SKM-1 (cell line): ENCODE results near the gene WSB2.
"Not testable (repeated sequence)": the region's sequence is repeated elsewhere in the genome, so short reads cannot be mapped to it uniquely, and the experiment has no call there.

Experiments used
- DNase-seq: peaks from one replicate; lab custom pipeline; 2025; ENCODE audit not compliant: unreplicated experiment; lab: John Stamatoyannopoulos, UW

Gene WSB2

DNA sequence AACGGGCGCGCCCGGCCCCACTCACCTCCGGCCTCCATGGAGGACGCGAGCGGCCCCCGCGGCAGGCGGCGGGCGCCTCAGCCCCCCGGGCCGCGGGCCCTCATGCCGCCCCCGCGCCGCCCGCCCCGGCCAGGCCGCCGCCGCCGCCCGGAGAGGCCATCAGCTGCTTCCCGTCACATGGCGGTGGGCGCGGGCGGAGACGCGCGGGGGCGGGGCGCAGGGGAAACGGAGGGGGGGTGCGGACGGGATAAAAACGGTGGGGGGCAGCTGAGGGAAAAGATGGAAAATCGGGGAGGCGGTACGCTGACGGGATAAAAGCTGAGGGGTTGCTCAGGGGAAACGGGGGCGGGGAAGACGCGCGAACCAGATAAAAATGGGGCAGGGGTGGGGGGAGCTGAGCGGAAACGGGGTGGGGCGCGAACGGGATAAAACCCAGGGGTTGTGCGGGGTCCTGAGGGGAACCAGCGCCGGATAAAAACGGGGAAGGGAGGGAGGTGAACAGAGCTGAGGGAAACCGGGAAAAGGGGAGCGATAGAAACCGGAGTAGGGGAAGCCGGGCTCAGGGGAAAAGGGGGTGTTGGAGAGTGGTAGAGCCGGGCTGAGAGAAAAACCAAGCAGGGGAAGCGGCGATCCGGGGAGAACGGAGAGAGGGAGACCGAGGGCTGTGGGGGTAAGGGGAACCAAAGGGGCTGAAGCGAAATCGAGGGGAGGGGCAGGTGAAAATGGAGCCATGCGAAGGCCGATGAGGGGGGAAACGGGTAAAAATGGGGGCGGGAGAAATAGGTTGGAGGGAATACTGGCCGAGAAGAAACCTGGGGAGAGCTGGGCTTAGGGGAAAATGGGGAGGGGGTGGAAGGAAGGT is at the start of gene WSB2:
Gene WSB2, minus strand, starts transcription at position 169 of the 862 bp plus-strand sequence. Its CDS starts 131 bp downstream, at position 38.
- DNase-seq = no peak

DNA sequence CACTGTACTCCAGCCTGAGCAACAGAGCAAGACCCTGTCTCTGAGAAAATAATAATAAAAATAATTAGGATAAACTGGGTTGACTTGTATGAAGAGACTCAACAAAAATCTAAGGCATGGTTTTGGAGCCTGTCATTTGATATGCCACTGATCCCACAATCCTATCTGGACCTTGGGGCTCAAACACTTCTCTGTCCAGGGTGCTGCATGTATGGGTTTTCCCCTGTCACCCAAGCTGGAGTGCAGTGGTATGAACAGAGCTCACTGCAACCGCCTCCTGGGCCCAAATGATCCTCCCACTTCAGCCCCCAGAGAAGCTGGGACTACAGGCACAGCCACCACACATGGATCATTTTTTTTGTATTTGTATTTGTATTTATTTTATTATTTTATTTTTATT is 48.1 kb upstream of the WSB2 start:
- DNase-seq = no peak

DNA sequence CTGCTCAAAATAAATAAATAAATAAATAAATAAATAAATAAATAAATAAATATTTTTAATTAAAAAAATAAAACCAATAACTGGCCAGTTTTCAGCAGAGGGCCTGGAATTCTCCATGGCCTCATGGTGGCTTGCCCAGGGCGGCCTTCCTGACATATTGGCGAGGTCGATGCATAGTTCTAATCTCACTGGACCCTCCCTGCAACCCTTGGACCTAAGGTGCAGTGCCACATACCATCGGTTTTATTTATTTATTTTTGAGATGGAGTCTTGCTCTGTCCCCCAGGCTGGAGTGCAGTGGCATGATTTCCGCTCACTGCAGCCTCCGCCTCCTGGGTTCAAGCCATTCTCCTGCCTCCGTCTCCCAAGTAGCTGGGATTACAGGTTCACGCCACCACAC is 46.7 kb upstream of the WSB2 start:
- no peak for DNase-seq

- DNase-seq = no peak
These were observed 46.0 kb upstream of the WSB2 start for GRCh38 chr12:118107011-118107410.

DNA sequence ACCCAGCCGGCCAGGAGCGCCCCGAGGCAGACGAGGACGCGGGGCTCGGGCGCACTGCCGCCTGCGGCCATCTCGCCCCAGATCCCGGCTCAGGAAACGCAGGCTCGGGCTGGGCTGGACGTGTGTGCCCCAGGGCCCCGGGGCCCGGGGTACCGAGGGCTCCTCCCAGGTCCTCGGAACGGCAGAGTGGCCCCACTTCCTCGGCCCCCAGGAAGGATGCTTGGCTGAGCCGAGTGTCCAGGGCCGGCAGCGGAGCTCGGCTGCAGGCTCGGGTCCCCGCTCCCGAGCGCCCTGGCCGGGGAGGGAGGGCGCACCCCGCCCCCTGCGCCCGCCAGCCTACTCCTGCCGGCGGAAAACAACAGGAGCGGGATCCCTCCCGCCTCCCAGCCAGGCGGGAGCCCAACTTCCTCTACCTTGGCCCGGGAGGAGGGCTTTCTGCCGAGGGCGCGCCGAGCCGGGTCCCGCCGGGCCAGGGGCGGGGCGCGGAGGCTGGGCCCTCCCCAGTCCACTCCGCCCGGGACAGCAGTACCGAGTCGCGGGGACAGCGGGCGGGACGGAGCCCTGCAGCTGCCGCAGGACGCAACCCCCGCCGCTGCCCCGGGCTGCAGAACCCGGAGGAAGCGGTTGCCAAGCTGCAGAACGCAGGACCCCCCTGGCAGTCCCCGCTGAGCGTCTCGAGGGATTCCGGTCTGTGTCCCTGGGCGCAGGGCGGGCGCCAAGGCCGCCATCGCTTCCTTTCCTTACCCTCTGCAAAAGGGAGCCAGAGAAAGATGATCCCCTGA is 42.8 kb upstream of the WSB2 start, which contains the start of gene VSIG10:
Gene VSIG10, minus strand, starts transcription at position 411 of the 782 bp plus-strand sequence. Its CDS starts 340 bp downstream, at position 71.
- no peak for DNase-seq

DNA sequence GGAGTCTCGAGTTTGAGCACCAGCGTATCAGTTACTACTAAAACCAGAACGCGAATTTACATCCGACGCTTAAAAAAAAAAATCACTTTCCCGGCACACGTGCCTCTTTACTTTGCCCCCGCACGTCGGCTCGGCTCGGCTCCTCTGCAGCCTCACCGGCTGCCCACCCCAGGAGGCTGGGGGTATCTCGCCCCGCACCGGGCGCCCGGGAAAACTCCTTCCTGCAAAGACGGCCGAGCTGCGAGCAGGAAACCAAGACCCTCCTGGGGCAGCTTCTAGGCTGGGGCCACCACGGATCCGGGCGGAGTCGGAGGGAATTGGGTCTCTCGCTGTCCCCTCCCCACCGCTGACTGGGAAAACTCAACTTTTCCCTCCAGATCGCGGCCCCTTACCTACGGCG is 42.2 kb upstream of the WSB2 start:
- no peak for DNase-seq

DNA sequence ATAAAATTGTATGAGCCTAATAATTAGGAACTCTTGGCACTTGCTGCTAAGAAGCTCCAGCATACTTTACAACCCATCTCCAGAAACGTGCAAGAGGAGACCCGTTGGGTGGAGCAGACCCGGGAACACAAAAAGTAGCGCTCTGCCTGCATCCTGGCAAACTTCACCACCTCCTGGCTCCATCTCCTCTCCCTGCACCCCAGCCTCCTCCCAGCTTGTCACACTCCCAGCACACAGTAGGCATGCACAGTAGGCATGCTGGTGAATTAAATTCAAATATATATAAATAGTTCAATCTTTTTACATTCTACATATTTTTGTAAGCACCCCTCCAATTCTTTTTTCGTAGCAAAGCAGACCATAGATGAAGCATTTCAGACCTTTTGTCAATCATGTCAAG is 41.6 kb upstream of the WSB2 start:
- DNase-seq = no peak

DNA sequence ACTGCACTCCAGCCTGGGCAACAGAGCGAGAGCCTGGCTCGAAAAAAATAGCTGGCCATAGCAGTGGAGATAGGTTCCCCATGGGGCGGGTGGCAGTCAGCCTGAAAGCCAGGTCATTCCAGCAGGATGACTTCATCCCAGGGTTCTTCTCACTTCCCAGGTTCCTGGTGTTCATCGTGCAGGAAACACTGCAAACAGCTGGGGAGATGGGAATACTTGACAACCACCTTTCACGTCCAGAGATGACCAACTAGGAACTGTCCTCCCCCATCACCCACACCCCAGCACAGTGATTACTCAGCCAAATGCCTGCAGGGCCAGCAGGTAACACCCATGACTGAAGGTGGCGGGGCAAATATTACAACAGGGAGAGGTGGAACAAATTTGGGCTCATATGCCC is 41.1 kb upstream of the WSB2 start:
- DNase-seq = no peak

DNA sequence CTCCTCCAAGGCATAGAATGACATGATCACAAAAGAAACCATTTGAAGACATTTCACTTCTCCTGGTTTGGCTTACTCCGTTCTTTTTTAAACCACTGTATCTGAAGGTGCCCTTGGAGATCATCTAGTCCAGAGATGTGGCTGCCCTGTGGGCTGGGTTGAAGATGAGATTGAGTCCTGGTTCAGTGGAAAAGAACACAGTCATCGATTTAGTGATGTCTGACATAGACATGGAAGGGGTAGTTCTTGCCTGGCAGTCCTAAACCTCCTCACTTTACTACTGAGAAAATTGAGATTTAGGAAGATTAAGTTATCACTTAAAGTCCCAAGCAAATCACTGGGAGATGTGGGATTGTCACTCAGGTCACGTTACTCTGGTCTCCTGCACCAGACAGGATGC is 40.1 kb upstream of the WSB2 start:
- no peak for DNase-seq

DNA sequence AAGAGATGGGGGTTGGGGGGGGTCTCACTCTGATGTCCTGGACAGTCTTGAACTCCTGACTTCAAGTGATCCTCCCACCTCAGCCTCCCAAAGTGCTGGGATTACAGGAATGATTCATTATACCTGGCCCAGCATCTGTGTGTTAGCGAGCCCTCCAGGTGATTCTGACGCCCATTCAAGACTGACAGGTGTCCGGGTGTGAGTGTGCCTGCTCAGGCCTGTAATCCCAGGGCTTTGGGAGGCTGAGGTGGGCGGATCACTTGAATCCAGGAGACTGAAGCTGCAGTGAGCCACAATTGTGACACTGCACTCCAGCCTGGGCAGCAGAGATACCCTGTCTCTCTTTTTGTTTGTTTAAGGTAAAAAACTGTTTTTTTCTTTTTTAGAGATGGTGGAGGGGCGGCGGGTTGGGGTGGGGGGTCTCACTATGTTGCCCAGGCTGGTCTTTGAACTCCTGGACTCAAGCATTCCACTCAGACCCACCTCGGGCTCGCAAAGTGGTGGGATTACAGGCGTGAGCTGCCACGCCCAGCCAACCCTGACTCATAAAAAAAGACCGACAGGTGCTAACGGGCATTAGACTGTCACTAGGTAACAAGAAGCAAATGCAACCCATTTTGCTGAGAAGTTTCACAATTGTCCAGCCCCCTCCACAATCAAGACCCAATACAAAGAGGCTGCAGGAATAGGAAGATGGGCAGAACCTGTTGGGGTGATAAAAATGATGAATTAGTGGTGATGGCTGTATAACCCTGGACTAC is 38.1 kb upstream of the WSB2 start:
- no peak for DNase-seq

- DNase-seq = no peak
These were observed 37.4 kb upstream of the WSB2 start for GRCh38 chr12:118098401-118098800.

DNA sequence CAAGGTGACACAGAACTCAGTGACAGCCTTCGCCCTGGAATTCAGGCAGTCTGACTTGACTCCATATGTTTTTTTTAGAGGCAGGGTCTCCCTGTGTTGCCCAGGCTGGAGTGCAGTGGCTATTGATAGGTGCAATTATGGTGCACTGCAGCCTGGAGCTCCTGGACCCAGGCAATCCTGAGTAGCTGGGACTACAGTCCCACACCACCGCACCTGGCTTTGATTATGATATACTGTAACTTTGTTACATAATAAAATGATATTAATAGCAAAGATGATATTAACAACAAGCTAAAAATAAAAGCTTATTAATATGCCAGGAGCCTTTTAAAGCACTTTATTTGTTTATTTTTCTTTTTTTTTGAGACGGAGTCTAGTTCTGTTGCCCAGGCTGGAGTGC is 33.1 kb upstream of the WSB2 start:
- DNase-seq = no peak

GRCh38 chr12:118089782-118090181 is 28.8 kb upstream of the WSB2 start:
- no peak for DNase-seq

GRCh38 chr12:118082161-118082560 is 21.2 kb upstream of the WSB2 start:
- DNase-seq = no peak

DNA sequence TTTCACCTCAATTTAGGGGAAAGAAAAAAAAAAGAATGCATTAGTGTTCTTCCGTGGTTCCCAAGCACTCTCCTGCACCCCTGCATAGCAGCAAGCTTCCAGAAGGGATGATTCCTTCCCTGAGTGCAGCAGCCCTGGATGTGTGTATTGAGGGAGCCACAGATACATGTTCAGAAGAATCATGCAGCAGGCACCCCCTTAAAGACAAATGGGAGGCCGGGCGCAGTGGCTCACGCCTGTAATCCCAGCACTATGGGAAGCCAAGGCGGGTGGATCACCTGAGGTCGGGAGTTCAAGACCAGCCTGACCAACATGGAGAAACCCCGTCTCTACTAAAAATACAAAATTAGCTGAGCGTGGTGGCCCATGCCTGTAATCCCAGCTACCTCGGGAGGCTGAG is 20.5 kb upstream of the WSB2 start:
- not testable (repeated sequence) for DNase-seq

GRCh38 chr12:118073768-118074167 is 12.8 kb upstream of the WSB2 start:
- DNase-seq = no peak

DNA sequence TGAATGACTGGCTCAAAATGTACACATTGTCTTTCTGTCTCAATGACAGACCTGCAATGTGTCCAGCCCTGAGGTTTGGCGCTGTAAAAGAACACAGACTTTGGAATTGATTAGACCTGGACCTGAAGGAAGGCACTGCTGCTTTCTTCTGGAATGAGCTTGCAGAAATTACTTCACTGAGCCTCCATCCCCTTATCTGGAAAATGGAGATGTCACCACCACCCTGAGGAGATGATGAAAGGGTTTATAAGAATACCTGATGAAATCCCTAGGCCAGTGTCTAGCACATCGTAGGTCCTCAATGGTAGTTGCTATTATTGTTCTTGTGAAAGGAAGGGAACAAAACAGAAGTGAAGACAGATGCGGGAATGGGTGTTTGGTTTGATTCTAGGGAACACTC is 9.7 kb upstream of the WSB2 start:
- DNase-seq = no peak

DNA sequence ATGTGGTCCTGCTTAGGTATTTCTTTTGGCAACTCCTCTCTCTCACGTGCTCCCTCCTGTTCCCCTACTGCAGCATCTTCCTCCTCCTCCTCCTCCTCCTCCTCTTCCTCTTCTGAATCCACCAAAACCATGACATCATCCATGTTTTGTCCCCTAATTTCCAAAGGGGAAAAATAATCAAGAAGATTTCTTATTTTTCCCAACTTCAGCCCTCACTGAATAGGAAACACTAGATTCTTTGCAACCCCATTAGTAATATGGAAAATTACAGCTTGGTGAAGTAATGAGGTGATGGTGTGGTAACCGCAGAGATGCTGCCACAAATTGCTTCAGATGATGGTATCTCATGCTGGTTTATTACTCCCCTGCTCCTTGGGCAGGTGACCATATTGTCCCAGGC is 7.5 kb upstream of the WSB2 start:
- no peak for DNase-seq

- DNase-seq = no peak
These were observed 4.4 kb upstream of the WSB2 start for GRCh38 chr12:118065380-118065779.

DNA sequence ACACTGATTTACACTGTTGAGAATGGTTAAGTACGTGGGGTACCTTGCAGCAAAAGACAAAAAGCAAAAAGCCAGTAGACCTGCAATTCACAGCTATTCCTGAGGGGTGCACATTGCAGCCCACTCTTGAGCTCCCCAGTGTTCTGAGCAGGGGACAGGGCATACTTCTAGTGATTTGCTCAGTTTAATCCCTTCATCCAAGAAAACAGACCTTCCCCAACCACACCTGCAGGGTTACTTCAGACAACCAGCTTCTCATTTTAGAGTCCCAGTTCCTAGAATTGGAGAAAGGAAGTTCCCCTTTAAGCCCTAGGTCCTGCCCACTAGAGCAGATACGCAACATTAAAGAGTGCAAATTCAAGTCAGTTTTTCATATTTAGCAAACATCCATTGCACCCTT is 3.6 kb upstream of the WSB2 start:
- DNase-seq = no peak

GRCh38 chr12:118063576-118064391 is 2.8 kb upstream of the WSB2 start:
- DNase-seq = no peak
